ENCODE measurements around the gene GCC2. TPM values are rescaled to one million over a fixed set of nuclear protein-coding genes. Genes with fewer than 3 reads are reported as not detected.
A peak's percentile ranks its signal among the peaks of the same experiment; 100 is the strongest.

The GCC2 gene
- total and polyA plus RNA-seq, 2 experiments from 2014 or later, result 39.4 to 48.1 TPM

DNA sequence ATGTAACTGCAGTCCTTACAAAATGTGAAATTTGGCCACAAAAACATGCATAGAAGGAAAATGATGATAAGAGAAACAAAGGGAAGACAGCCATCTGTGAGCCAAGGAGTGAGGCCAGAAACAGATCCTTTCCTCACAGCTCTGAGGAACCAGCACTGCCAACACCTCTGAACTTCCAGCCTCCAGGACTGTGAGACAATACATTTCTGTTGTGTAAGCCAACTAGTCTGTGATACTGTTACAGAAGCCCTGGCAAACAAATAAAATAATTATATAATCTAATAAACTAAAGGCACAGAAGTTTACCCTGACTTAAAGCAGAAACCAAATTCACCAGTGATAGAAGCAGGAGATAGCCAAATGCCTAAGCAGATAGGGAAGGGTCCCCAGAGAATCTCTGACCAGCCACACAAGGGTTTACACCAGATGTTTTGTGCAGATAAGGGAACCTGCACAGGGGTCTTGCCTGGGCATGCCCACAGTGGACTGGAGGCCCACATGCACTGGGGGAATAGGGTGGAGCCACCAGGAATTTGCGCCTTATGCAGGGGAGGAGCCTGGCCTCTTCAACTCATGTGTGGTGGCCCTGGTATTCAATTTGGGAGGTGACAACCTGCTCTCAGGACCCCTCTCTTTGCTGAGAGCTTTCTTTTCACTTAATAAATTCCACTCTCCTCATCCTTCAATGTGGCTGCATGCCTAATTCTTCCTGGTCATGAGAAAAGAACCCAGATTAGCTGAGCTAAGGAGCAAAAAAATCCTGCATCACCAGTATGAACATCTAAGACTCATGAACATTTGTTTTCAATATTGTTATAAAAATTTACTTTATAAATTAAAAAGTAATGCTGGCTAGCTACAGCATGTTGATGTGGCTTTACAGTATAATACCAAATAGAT lies 3.8 kb upstream of the GCC2 start:
- no peaks in the 10 kb centered on the region for H3K36me3 ChIP-seq (replicated peaks; ENCODE audit: insufficient read depth, low read depth)
- no peak overlapping the region for H3K4me3 ChIP-seq
- DNase-seq (ENCODE audit: low spot score), result no peak
- no peaks in the 10 kb centered on the region for H3K27me3 ChIP-seq
- no peaks in the 10 kb centered on the region for H4K20me1 ChIP-seq (ENCODE audit: insufficient read depth, poor library complexity, severe bottlenecking)
- 89% methylated on average over 1 of the region's 1 CpG for WGBS (ENCODE audit: low lambda C conversion rate, missing lambda C conversion rate)
- H3K4me1 ChIP-seq (ENCODE audit: insufficient read depth), result peaks cover 6% of the 10 kb centered on the region
- H3K27ac ChIP-seq, result no peak overlapping the region
- TF ChIP-seq EZH2phosphoT487 (IDR thresholded peaks at IDR 0.05; ENCODE audit: low read depth, severe bottlenecking, unreplicated experiment) (no peak), EZH2 (IDR thresholded peaks at IDR 0.05; ENCODE audit: borderline replicate concordance) (no peak)
- TF ChIP-seq, protein P1, sequence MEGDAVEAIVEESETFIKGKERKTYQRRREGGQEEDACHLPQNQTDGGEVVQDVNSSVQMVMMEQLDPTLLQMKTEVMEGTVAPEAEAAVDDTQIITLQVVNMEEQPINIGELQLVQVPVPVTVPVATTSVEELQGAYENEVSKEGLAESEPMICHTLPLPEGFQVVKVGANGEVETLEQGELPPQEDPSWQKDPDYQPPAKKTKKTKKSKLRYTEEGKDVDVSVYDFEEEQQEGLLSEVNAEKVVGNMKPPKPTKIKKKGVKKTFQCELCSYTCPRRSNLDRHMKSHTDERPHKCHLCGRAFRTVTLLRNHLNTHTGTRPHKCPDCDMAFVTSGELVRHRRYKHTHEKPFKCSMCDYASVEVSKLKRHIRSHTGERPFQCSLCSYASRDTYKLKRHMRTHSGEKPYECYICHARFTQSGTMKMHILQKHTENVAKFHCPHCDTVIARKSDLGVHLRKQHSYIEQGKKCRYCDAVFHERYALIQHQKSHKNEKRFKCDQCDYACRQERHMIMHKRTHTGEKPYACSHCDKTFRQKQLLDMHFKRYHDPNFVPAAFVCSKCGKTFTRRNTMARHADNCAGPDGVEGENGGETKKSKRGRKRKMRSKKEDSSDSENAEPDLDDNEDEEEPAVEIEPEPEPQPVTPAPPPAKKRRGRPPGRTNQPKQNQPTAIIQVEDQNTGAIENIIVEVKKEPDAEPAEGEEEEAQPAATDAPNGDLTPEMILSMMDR (IDR thresholded peaks at IDR 0.05; ENCODE audit: poor library complexity), result no peak
- H3K9me3 ChIP-seq (ENCODE audit: low read depth), result no peaks in the 10 kb centered on the region
- peaks cover 2% of the 10 kb centered on the region for H3K79me2 ChIP-seq
- H3K4me2 ChIP-seq, result no peak overlapping the region
- no peak overlapping the region for H2AFZ ChIP-seq
- H3K9me2 ChIP-seq (replicated peaks; ENCODE audit: insufficient read depth), result no peaks in the 10 kb centered on the region

DNA sequence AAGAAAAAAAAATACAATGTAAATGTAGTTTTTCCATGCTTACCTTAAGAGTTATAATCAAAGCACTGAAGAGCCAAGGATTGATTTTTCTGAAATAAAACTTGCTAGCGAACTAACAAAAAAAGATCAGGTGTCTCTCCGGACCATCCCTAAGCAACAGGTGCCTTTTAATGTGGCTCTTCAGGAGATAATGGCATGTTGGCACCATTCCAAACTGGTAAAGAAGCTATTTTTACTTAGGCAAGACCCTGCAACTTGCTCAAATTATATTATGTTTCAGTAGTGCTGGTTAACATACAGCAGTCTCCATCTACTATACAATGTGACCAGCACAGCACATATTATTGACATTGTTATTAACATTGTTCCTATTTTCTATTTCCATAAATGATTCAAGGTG lies 2.3 kb upstream of the GCC2 start:
- Histone ChIP-seq H3K9me2 (replicated peaks; ENCODE audit: insufficient read depth) (no peaks in the 10 kb centered on the region), H3K79me2 (peaks cover 17% of the 10 kb centered on the region), H3K27me3 (no peaks in the 10 kb centered on the region), H3K36me3 (replicated peaks; ENCODE audit: insufficient read depth, low read depth) (no peaks in the 10 kb centered on the region), H2AFZ (no peak overlapping the region), H3K27ac (no peak overlapping the region), H3K4me2 (no peak overlapping the region), H3K9me3 (ENCODE audit: low read depth) (no peaks in the 10 kb centered on the region), H3K4me3 (no peak overlapping the region), H3K4me1 (ENCODE audit: insufficient read depth) (peaks cover 6% of the 10 kb centered on the region), H4K20me1 (ENCODE audit: insufficient read depth, poor library complexity, severe bottlenecking) (no peaks in the 10 kb centered on the region)
- DNase-seq (ENCODE audit: low spot score), result no peak
- TF ChIP-seq, protein P1 (IDR thresholded peaks at IDR 0.05; ENCODE audit: poor library complexity), result no peak
- TF ChIP-seq EZH2phosphoT487 (IDR thresholded peaks at IDR 0.05; ENCODE audit: low read depth, severe bottlenecking, unreplicated experiment), result no peak
- TF ChIP-seq EZH2 (IDR thresholded peaks at IDR 0.05; ENCODE audit: borderline replicate concordance), result no peak
- 90% methylated on average over 2 of the region's 2 CpGs for WGBS (ENCODE audit: low lambda C conversion rate, missing lambda C conversion rate)

DNA sequence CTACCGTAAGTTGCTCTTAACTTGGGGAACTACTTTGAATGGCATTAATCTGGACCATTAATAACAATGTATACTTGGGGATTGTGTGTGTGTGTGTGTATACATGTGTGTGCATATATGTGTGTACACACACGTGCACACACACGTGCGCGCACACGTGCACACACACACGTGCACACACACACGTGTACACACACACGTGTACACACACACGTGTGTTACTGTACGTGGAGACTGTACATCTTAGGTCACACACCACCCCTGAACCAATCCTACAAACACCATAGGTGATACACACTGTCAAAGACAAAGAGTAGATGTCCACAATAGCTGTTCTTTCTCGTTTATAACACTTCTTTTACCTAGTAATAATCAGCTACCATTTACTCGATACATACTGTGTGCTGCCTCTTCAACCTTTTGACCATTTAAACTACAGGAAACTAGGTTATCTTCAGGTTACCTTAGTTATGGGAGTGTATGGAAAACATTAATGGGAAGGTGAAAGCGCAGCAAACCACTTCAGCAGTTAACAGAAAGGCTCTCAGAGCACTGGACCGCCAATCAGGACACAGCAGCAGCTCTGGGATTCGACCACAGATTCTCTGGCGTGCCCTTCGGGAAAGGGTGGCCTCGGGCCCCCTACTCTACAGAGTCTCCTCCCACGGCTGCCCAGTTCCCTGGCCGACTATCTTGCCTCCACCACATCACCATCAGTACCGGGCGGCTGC lies 894 bp upstream of the GCC2 start:
- DNase-seq (ENCODE audit: low spot score), result no peak
- WGBS (ENCODE audit: low lambda C conversion rate, missing lambda C conversion rate), result 42% methylated on average over 23 of the region's 23 CpGs
- no peak for TF ChIP-seq EZH2 (IDR thresholded peaks at IDR 0.05; ENCODE audit: borderline replicate concordance)
- TF ChIP-seq, protein P1 (IDR thresholded peaks at IDR 0.05; ENCODE audit: poor library complexity), result no peak
- no peak for TF ChIP-seq EZH2phosphoT487 (IDR thresholded peaks at IDR 0.05; ENCODE audit: low read depth, severe bottlenecking, unreplicated experiment)
- H3K27me3 ChIP-seq, result no peaks in the 10 kb centered on the region
- H3K9me2 ChIP-seq (replicated peaks; ENCODE audit: insufficient read depth), result no peaks in the 10 kb centered on the region
- peaks cover 28% of the 10 kb centered on the region for H3K79me2 ChIP-seq
- peak overlapping the region; percentile 88 for H2AFZ ChIP-seq
- H3K36me3 ChIP-seq (replicated peaks; ENCODE audit: insufficient read depth, low read depth), result no peaks in the 10 kb centered on the region
- peak overlapping the region; percentile 85 for H3K4me2 ChIP-seq
- peaks cover 6% of the 10 kb centered on the region for H3K4me1 ChIP-seq (ENCODE audit: insufficient read depth)
- H4K20me1 ChIP-seq (ENCODE audit: insufficient read depth, poor library complexity, severe bottlenecking), result no peaks in the 10 kb centered on the region
- no peaks in the 10 kb centered on the region for H3K9me3 ChIP-seq (ENCODE audit: low read depth)
- H3K4me3 ChIP-seq, result peak overlapping the region; percentile 59
- H3K27ac ChIP-seq, result peak overlapping the region; percentile 96

Measured in hepatocyte (in vitro differentiated cells).